NCI-H748 (cell line): ENCODE measurements around the gene LIMK1.

Source experiments
- DNase-seq: peaks from one replicate; lab custom pipeline; 2025; ENCODE audit not compliant: unreplicated experiment; lab: John Stamatoyannopoulos, UW

LIMK1 gene

DNA sequence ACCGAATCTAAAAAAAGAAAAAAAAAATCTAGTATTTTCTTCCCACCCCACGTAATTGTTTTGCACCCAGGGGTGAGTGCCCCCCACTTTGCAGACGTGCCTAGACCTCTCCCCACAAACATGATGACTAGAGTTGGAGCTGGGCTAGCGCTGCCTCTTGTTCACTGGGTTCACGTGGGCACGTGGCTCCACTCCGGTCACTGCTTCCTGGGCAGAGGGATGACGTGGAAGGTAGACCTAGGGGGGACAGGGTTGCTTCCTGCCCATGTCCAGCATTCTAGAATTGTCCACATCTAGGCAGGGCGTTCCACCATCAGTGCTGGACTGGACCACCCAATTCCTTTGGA is 861 bp upstream of the LIMK1 start:
- no peak for DNase-seq

DNA sequence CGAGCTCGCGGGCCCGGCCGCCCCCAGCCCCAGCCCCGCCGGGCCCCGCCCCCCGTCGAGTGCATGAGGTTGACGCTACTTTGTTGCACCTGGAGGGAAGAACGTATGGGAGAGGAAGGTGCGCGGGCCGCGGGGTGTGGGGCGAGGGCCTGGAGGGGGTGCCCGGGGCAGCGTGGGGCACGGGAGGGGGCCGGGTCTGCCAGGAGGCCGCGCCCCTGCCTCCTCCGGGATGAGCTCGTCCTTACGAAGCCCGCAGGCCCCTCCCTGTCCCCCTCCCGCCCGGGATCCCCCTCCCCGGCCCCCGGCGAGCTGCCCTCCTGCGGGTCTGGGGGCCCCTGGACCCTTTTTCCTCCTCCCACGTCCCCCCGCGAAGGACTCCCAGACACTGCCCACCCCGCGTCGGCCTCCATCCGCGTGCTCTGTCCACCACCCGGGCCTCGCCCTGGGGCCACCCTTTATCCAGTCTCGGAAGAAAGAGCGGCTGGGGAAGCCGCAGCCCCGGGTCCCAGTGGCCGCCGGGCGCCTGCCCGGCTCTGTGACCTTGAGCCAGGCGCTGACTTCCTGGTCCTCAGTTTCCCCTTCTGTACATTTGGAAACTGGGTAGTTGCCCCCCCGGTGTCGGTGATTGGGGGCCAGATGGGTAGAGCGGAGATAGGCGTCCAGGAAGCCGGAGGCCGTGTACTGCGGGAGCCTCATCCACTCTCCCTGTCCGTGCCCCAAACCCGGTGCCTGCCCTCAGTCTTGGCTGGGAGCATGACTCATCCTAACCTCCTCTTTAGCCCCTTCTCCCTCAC is 521 bp downstream of the LIMK1 start:
- peak; percentile 72 for DNase-seq

DNA sequence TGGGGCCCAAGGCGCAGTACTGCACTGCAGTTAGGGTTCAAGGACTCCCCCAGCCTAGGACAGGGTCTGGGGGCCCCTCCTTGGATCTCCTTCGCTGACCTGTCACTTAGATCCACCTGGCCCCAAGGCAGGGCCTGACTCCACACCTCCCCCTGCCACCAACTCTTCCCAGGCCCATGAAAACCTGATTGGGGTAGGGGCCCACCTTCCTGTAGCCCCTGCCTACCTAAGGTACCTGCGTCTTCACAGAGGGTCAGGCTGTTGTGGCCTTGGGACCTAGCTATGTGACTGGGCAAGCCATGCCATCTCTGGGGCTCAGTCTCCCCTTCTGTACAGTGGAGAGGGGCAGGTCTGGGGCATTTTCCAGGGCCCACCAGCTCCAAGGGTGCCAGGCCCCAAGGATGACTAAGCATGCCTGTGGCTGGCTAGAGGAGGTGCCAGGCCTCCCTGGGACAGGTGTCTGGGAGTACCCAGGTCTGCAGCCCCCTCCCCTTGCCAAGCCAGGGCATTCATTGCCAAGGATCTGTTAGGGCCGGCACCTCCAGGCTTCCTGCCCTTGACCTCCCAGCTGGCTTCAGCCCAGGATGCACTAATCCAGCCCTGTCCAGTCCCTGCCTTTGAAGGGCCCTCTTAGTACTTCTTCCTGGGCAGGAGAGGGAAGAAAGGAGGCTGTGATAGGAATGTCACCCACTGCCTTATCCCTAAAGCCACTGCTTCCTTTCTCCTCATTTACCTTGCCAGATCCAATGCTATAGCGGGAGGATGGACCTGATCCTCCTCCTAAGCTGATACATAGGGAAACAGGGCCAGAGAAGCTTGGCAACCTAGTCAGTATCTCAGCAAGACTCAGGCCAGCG is 1.3 kb downstream of the LIMK1 start:
- DNase-seq = no peak

DNA sequence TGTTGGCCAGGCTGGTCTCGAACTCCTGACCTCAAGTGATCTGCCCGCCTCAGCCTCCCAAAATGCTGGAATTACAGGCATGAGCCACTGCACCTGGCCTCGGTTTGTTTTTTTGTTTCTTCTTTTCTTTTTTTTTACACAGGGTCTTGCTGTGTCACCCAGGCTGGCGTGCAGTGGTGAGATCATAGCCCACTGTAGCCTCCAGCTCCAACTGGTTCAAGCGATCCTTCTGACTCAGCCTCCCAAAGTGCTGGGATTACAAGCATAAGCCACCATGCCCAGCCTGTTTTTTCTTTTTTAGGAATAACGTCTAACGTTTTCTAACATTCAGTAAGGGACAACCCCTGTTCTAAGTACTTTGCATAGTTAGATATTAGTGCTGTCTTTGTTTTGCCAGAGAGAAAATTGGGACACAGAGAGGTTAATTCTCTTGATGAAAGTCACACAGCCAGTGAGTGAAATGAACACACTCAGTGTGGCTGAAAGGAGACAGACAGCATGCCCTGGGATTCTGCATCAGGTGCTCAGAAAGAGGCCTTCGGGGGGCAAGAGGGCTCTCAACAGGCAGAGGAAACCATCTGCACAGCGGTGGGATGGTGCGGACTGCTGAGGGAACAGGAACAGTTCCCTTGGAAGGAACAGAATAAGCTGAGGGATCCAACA is 4.3 kb downstream of the LIMK1 start:
- DNase-seq = no peak

DNA sequence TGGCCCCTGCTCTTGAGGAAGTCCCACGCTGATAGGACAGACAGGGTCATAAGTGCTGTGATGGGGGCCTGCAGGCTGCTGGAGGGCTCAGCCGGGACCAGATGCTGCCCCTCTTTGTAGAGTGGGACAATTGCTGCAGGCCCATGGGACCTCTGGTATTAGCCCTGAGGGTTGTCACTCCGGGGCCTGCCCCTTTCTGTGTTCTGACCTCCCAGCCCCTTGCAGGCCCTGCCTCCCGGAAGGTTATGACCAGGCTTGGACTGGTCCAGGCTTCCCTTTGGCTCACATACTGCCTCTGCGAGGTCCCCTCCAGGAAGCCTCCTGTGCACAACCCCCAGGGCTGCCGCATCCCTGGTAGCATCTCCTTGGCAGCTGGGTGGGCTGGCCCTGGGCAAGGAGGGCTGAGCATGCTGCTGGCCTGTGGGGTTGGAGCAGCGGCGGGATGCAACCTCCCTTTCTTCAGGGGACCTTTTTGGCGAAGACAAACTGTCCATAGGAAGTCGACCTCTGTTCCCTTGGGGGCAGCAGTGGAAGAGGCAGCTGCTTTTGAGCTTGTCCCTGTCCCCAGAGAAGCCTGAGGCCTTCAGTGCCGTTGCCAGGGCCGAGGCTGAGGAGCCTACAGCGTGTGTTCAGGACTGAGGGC is 8.8 kb downstream of the LIMK1 start:
- DNase-seq = no peak

DNA sequence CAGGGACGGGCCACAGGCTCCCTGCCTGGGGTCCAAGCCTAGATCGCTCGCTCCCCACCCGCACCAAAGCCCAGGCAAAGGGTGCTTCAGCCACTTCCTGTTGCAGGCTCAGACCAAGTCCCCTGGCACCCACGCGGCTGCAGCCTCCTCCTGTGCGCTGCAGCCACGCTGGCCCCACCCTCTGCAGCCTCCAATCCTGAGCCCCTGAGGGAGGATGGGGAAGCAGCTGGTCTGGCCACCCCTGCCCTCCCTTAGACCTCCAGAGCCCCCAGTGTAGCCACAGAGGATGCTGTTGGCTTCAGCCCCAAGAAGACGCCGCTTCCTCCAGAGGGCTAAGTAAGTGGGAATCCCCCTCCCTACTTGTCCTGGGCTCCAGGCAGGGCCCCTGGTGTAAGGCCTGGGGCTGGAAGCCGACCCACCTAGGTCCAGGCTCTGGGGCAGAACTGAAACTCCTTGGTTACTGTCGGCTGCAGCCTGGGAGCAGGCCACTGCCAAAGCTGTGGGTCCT is 9.4 kb downstream of the LIMK1 start:
- no peak for DNase-seq

DNA sequence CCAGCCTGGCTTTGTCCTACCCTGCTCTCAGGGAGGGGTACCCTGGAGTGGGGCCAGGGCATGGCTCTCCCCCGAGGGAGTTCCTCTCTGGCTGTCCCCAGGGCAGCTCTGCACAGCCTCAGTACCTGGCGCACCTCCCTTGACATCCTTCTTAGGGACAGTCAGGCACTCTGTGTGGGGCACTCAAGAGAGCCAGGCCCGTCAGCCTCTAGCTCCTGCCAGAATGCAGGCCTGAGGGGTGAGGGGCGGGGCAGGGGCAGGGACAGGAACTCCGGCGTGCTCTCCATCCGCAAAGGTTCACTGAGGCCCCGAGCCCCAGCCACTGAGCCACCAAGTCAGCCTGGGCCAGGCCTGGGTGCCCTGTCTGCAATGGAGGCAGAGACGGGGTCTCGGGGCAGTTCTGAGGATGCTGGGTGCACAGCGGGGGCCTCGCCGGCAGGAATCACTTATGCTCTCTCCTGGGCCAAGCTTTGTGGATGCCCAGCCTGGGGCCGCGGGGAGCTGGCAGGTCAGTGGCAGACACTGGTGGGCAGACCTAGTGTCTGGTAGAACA is 10.1 kb downstream of the LIMK1 start:
- no peak for DNase-seq

DNA sequence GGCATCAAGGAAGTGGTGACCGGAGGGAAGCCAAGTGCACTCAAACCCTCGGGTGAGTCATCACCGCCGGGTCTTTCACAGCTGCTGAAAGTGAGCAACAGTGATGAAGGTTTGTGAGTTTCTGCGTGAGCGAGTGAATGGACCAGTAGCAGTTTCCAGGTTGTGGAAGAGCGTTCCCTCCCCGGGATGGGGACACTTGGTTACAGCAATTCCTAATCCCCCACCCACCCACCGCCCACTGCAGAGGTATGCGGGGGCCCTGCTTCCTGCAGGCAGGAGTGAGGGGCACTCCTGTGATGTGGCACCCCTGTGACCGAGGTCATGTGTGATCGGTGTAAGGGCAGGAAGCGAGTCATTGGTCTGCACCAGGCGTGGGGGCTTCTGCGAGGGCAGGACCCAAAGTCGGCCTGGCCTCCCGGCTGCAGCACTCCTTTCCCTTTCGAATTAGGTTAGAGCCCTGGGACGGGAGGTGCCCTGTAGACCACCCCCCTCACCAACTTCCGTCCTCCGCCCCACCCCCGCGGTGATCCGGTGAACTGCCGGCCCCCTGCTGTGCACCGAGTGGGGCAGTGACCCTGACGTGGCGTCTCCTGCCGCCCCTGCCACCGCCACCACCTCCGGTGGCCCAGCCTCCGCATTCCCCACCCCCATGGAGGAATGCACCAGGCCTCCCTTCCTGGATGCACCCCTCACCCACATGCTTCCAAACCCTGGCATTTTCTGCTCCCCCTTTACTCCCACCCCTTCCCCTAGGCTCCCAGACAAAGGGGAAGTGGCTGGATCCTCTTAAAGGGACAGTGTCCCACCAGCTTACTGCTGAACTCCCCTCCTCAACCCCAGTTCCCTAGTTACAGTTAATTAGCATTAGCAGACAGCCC is 10.9 kb downstream of the LIMK1 start:
- no peak for DNase-seq

DNA sequence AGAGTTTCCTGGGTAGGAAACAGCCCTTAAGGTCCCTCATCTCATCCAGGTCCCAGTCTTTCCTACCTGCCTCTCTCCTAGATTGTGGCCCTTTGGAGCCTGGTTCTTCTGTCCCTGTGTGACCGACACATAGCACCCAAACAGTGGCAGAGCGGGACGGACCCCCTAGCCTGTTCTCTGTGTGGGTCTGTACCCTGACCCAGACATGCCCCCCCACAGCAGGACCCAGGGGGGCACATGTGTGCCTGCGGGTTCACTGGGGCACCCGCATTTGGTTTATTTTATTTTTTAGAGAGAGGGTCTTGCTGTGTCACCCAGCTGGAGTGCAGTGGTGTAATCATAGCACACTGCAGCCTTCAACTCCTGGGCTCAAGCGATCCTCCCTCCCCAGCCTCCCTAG is 11.5 kb downstream of the LIMK1 start:
- DNase-seq = no peak

DNA sequence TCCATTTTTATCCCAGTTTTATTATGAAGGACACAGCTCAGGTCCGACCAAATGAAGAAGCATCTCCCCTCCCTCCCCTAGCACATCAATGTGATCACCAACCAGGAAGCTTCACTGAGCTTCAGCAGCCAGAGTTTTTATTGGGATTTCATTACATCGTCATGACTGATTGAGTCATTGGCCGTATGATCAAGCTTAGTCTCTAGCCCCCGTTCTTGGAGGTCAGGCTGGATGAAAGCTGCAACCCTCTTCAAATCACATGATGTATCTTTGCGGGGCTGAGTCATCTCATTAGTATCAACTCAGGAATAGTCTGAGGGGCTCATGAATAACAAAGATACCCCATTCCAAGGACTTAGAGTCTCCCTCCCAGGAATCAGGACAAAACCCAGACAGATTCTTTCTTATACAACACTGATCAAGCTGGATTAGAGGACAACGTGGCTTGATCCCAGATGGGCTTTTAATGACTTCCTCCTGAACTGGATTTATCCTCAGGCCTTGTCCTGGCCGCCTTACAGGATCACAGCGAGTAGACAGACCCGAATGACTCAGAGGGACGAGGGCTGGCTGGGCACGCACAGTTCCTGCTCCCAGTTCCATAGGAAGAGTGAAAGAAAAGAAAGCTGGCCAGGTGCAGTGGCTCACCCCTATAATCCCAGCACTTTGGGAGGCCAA is 14.5 kb downstream of the LIMK1 start:
- no peak for DNase-seq

DNA sequence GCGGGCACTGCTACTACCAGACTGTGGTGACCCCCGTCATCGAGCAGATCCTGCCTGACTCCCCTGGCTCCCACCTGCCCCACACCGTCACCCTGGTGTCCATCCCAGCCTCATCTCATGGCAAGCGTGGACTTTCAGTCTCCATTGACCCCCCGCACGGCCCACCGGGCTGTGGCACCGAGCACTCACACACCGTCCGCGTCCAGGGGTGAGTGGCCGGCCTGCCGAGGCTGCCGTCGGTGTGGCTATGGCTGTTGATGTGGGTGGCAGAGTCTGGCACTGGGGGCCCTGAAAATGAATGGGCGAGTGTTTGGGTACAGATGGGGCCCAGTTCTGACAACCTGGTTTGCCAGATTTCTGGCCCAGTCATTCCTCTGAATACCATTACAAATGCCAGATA is 15.4 kb downstream of the LIMK1 start:
- no peak for DNase-seq

DNA sequence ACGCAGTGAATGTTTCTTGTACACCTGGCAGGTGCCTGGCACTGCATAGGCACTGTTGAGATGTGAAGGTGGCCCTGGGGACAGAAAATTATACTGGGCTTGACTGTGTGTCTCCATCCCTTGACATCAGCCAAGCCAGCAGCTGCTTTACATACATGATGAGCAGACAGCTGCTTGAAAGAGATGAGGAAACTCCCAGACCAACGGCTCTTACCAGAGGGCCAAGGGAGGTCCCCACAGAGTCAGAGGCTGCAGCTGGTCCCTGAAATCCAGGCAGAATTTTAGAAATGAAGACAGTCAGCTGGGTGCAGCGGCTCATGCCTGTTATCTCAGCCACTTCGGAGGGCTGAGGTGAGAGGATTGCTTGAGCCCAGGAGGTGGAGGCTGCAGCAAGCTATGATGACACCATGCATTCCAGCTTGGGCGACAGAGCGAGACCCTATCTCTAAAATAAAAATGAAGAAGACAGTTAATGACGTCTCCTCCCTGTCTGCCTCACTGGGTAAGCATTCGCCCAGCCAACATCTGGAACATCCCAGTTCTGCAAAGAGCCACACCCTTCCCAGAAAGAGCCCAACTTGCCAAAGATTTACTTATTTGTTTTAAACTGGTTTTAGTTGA is 17.6 kb downstream of the LIMK1 start:
- DNase-seq = no peak

DNA sequence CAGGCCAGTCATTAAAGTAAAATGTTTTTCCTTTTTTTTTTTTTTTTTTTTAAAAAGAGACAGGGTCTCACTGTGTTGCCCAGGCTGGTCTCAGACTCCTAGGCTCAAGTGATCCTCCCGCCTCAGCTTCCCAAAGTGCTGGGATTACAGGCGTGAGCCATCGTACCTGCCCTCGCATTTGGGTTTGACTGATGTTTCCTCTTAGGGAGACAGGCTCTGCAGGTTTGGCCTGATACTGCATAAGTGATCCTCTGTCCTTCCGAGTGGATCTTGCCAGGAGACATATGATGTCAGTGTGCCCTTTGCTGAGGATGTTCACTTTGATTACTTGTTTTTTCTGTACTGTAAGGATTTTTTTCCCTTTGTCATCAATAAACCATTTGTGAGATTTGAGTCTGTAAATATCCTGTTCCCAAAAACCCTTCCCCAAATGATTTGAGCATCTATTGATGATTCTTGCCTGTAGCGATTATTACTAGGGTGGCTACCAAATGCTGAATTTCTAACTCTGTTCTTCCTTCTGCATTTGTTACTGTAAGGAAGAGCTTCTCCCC is 19.7 kb downstream of the LIMK1 start:
- DNase-seq = no peak

DNA sequence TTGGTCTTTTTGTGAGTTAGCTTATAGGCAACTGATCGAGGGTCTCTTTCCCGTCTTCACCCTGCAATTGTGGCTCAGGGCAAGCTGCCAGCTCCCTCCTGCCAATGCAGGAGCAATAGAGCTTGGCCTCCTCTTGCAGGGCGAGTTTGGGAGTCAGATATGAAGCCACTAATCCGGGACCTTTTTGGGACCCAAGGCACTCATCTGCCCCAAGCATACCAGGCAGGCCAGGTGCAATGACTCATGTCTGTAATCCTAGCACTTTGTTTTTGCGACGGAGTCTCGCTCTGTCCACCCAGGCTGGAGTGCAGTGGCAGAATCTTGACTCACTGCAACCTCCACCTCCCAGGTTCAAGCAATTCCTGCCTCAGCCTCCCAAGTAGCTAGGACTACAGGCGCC is 21.1 kb downstream of the LIMK1 start:
- DNase-seq = no peak

DNA sequence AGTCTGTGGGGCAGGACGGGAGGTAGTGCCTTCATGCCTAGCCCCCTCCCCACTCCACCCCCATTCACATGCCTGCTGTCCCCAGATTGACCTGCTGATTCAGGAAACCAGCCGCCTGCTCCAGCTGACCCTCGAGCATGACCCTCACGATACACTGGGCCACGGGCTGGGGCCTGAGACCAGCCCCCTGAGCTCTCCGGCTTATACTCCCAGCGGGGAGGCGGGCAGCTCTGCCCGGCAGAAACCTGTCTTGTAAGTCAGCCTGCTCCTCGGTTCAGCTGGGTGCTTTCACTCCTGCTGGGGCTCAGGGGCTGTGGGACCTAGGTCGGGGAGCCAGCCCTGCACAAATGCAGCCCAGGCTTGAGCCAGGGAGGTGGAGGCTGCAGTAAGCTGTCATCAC is 22.4 kb downstream of the LIMK1 start:
- DNase-seq = no peak

DNA sequence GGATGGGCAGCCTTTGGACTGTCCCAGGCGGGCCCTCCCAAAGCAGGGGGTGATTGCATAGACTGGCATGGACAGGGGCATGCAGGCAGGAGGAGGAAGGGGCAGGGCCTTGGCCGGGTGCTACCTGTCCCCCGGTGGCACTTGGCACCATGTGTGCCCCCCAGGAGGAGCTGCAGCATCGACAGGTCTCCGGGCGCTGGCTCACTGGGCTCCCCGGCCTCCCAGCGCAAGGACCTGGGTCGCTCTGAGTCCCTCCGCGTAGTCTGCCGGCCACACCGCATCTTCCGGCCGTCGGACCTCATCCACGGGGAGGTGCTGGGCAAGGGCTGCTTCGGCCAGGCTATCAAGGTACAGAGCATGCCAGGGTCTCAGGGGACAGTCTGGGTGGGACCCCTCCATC is 23.2 kb downstream of the LIMK1 start:
- DNase-seq = no peak

DNA sequence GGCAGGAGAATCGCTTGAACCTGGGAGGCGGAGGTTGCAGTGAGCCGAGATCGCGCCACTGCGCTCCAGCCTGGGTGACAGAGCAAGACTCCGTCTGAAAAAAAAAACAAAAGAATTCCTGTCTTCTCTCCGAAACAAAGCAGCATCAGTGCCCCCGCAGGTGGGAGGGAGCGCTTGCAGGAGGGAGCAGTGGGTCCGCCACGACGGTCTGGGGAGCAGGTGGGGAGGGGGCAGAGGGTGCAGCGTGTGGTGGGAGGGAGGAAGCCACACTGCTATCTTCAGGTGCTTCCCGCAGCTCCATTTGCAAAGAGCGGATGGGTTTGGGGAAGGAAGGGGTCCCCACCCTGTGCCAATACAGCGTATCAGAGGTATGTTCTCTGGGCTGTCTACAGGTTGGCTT is 31.7 kb downstream of the LIMK1 start:
- no peak for DNase-seq

DNA sequence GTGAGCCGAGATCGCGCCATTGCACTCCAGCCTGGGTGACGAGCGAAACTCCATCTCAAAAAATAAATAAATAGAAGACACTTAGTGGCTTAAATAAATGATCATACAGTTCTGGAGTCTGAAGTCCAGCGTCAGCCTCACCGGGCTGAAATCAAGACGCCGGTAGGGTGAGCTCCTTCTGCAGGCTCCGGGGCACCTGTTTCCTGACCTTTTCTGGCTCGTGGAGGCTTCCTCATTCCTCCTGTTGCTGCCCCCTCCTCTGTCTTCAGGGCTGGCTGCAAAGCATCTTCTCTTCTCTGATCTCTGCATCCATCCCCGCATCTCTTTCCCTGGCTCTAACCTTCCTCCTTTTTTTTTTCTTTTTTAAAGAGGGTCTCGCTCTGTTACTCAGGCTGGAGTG is 32.8 kb downstream of the LIMK1 start:
- DNase-seq = no peak

DNA sequence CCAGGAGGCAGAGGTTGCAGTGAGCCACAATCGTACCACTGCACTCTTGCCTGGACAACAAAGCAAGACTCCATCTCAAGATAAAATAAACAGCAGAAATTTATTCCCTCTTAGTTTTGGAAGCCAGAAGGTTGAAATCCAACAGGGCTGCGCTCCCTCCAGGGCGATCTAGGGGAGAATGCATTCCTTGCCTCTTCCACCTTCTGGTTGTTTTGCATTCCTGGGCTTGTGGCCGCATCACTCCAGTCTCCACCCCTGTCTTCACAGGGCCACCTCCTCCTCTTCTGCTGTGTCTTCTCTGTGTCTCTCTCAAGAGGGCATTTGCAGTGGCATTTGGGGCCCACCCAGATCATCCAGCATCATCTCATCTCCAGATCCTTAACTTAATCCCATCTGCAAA is 36.2 kb downstream of the LIMK1 start:
- DNase-seq = no peak
